SJSA1 (cell line): ENCODE measurements around the gene SRXN1. TPM values are rescaled to one million over a fixed set of nuclear protein-coding genes. Genes with fewer than 3 reads are reported as not detected.

Experiments
- DNase-seq, 2 experiments: peaks; one replicate each; pipeline ENCODE4 v3.0.0-alpha.2; 2015 to 2020; ENCODE audit warnings: low spot score in 2 of 2, low read depth in 1 of 2
- H3K27ac ChIP-seq: fragments of 250-450 bp; sonication (Bioruptor Pico); 2 replicates; pipeline ENCODE4 v1.5.1; 2020; ENCODE audit warnings: mild to moderate bottlenecking, moderate library complexity
- H3K27me3 ChIP-seq: fragments of 250-450 bp; sonication (Bioruptor Pico); replicated peaks from 2 replicates; pipeline ENCODE4 v1.5.1; 2020; ENCODE audit warnings: mild to moderate bottlenecking, moderate library complexity
- H3K36me3 ChIP-seq: fragments of 250-450 bp; sonication (Bioruptor Pico); 2 replicates; pipeline ENCODE4 v1.5.1; 2020; ENCODE audit warnings: mild to moderate bottlenecking
- H3K4me1 ChIP-seq: fragments of 250-450 bp; sonication (Bioruptor Pico); replicated peaks from 2 replicates; pipeline ENCODE4 v1.6.1; 2021; ENCODE audit warnings: mild to moderate bottlenecking
- H3K4me3 ChIP-seq: fragments of 250-450 bp; sonication (Bioruptor Pico); 2 replicates; pipeline ENCODE4 v1.5.1; 2020; ENCODE audit warnings: mild to moderate bottlenecking
- H3K9me3 ChIP-seq: fragments of 250-450 bp; sonication (Bioruptor Pico); replicated peaks from 2 replicates; pipeline ENCODE4 v1.5.1; 2020; ENCODE audit warnings: mild to moderate bottlenecking
- total RNA-seq: library from RNA; depleted of rRNA; stranded (reverse); fragments of >200 nt; shearing (Covaris generic); gene quantifications from 2 replicates; pipeline ENCODE4 v1.2.3, GENCODE V29; 2014

SRXN1 gene
- total RNA-seq, 1 experiment from 2014 or later = 54.7 TPM

- no peaks in the 10 kb centered on the region; the same call in 1 of the 2 replicates for H3K9me3 ChIP-seq
- DNase-seq = no peak
- no peaks in the 10 kb centered on the region; the same call in 1 of the 2 replicates for H3K4me1 ChIP-seq
- H3K4me3 ChIP-seq = no peak overlapping the region
- peaks cover 11% of the 10 kb centered on the region; the same call in 1 of the 2 replicates for H3K27me3 ChIP-seq
- H3K27ac ChIP-seq = no peak overlapping the region
- no peaks in the 10 kb centered on the region for H3K36me3 ChIP-seq
Measured at GRCh38 chr20:626579-626978, 26.4 kb downstream of the SRXN1 start.

GRCh38 chr20:625360-625932 lies 27.6 kb downstream of the SRXN1 start:
- no peaks in the 10 kb centered on the region for H3K36me3 ChIP-seq
- H3K4me3 ChIP-seq = no peak overlapping the region
- H3K9me3 ChIP-seq = no peaks in the 10 kb centered on the region; the same call in 1 of the 2 replicates
- DNase-seq = no peak
- H3K27me3 ChIP-seq = peaks cover 7% of the 10 kb centered on the region; the same call in 1 of the 2 replicates
- H3K4me1 ChIP-seq = peaks cover 11% of the 10 kb centered on the region
- H3K27ac ChIP-seq = no peak overlapping the region

- H3K4me1 ChIP-seq = peaks cover 12% of the 10 kb centered on the region
- H3K27me3 ChIP-seq = peaks cover 11% of the 10 kb centered on the region; the same call in 1 of the 2 replicates
- H3K9me3 ChIP-seq = no peaks in the 10 kb centered on the region; the same call in 1 of the 2 replicates
- H3K36me3 ChIP-seq = no peaks in the 10 kb centered on the region
- no peak overlapping the region for H3K27ac ChIP-seq
- H3K4me3 ChIP-seq = no peak overlapping the region
- DNase-seq = no peak
Measured at GRCh38 chr20:623704-624103, 29.3 kb downstream of the SRXN1 start.

- H3K4me3 ChIP-seq = no peak overlapping the region
- H3K36me3 ChIP-seq = no peaks in the 10 kb centered on the region
- no peak overlapping the region for H3K27ac ChIP-seq
- no peak for DNase-seq
- H3K9me3 ChIP-seq = no peaks in the 10 kb centered on the region; the same call in 1 of the 2 replicates
- H3K4me1 ChIP-seq = peaks cover 12% of the 10 kb centered on the region
- H3K27me3 ChIP-seq = peaks cover 13% of the 10 kb centered on the region; the same call in 1 of the 2 replicates
Measured at GRCh38 chr20:623021-623420, 30.0 kb downstream of the SRXN1 start.

GRCh38 chr20:622161-622560 lies 30.8 kb downstream of the SRXN1 start:
- DNase-seq = no peak
- H3K9me3 ChIP-seq = no peaks in the 10 kb centered on the region; the same call in 1 of the 2 replicates
- peaks cover 12% of the 10 kb centered on the region for H3K27me3 ChIP-seq
- no peak overlapping the region for H3K27ac ChIP-seq
- H3K4me3 ChIP-seq = no peak overlapping the region
- peaks cover 12% of the 10 kb centered on the region for H3K4me1 ChIP-seq
- no peaks in the 10 kb centered on the region for H3K36me3 ChIP-seq

- H3K27ac ChIP-seq = no peak overlapping the region
- H3K4me3 ChIP-seq = no peak overlapping the region
- H3K36me3 ChIP-seq = no peaks in the 10 kb centered on the region
- H3K9me3 ChIP-seq = no peaks in the 10 kb centered on the region; the same call in 1 of the 2 replicates
- H3K4me1 ChIP-seq = peaks cover 19% of the 10 kb centered on the region
- DNase-seq = peak in 1 of 2 experiments; percentile 37
- H3K27me3 ChIP-seq = peaks cover 16% of the 10 kb centered on the region
Measured at GRCh38 chr20:621125-621756, 31.8 kb downstream of the SRXN1 start.

GRCh38 chr20:620246-620645 lies 32.8 kb downstream of the SRXN1 start:
- Histone ChIP-seq H3K27me3 (peaks cover 20% of the 10 kb centered on the region), H3K27ac (no peak overlapping the region), H3K9me3 (no peaks in the 10 kb centered on the region; the same call in 1 of the 2 replicates), H3K4me3 (no peak overlapping the region), H3K36me3 (no peaks in the 10 kb centered on the region), H3K4me1 (peaks cover 19% of the 10 kb centered on the region)
- no peak for DNase-seq

GRCh38 chr20:618980-619379 lies 34.0 kb downstream of the SRXN1 start:
- Histone ChIP-seq H3K27me3 (peaks cover 22% of the 10 kb centered on the region), H3K36me3 (no peaks in the 10 kb centered on the region), H3K9me3 (no peaks in the 10 kb centered on the region; the same call in 1 of the 2 replicates), H3K4me1 (peaks cover 19% of the 10 kb centered on the region), H3K4me3 (no peak overlapping the region), H3K27ac (no peak overlapping the region)
- DNase-seq = no peak

- Histone ChIP-seq H3K36me3 (no peaks in the 10 kb centered on the region), H3K27ac (no peak overlapping the region), H3K9me3 (no peaks in the 10 kb centered on the region; the same call in 1 of the 2 replicates), H3K4me3 (no peak overlapping the region), H3K4me1 (peaks cover 19% of the 10 kb centered on the region), H3K27me3 (peaks cover 28% of the 10 kb centered on the region)
- DNase-seq = no peak
Measured at GRCh38 chr20:617934-618690, 34.9 kb downstream of the SRXN1 start.

GRCh38 chr20:615514-615913 lies 37.5 kb downstream of the SRXN1 start:
- H3K27me3 ChIP-seq = peaks cover 49% of the 10 kb centered on the region
- H3K4me1 ChIP-seq = peaks cover 8% of the 10 kb centered on the region
- H3K36me3 ChIP-seq = no peaks in the 10 kb centered on the region
- no peak for DNase-seq
- no peaks in the 10 kb centered on the region; the same call in 1 of the 2 replicates for H3K9me3 ChIP-seq
- no peak overlapping the region for H3K27ac ChIP-seq
- H3K4me3 ChIP-seq = no peak overlapping the region

GRCh38 chr20:611843-612185 lies 41.2 kb downstream of the SRXN1 start:
- Histone ChIP-seq H3K4me3 (no peak overlapping the region), H3K36me3 (no peaks in the 10 kb centered on the region), H3K9me3 (no peaks in the 10 kb centered on the region), H3K27me3 (peaks cover 60% of the 10 kb centered on the region), H3K4me1 (peaks cover 6% of the 10 kb centered on the region), H3K27ac (no peak overlapping the region)
- DNase-seq = no peak

- H3K4me3 ChIP-seq = no peak overlapping the region
- no peaks in the 10 kb centered on the region for H3K9me3 ChIP-seq
- H3K27ac ChIP-seq = no peak overlapping the region
- peaks cover 56% of the 10 kb centered on the region for H3K27me3 ChIP-seq
- H3K36me3 ChIP-seq = no peaks in the 10 kb centered on the region
- H3K4me1 ChIP-seq = no peaks in the 10 kb centered on the region; the same call in 1 of the 2 replicates
- no peak for DNase-seq
Measured at GRCh38 chr20:611047-611842, 41.8 kb downstream of the SRXN1 start.
